GM18502 (cell line): Measurements from ENCODE around the gene TMA7.
"Not testable (repeated sequence)": the region's sequence is repeated elsewhere in the genome, so short reads cannot be mapped to it uniquely, and the experiment has no call there.

Experiments used
- ATAC-seq: cut with Tn5 transposase; IDR thresholded peaks from one replicate; pipeline ENCODE4 v1.9.1; 2021; ENCODE audit warnings: mild to moderate bottlenecking; ENCODE audit not compliant: unreplicated experiment, poor library complexity

TMA7 gene

DNA sequence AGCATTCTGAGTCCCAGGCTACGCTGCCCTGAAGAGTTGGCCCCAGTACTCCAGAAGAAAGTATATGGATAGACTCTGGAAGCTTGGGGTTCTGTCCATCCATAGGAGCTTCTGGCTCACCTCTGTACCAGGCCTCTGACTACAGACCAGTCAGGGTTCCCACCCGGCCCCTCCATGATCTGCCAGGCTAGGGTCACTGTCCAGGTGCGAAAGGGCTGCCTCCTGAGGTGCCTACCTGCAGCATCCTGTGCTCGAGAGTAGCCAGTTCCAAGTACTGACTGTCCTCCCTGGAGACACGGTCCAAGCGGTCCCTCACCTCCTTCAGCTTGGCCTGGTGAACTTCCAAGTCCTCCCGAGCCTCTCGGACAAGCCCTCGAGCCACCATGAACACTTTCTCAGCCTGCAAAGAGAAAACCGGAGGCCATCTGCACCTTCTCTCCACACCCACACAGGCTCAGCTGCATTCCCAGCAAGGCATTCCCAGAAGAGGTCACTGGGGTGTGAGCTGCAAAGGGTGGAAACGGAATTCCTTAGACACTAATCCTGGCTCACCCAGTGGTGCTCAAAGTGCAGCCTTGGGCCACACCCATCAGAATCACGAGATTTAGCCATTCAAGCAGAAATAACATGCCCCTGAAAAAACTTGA, 6.5 kb upstream of the TMA7 start:
- no peak for ATAC-seq

DNA sequence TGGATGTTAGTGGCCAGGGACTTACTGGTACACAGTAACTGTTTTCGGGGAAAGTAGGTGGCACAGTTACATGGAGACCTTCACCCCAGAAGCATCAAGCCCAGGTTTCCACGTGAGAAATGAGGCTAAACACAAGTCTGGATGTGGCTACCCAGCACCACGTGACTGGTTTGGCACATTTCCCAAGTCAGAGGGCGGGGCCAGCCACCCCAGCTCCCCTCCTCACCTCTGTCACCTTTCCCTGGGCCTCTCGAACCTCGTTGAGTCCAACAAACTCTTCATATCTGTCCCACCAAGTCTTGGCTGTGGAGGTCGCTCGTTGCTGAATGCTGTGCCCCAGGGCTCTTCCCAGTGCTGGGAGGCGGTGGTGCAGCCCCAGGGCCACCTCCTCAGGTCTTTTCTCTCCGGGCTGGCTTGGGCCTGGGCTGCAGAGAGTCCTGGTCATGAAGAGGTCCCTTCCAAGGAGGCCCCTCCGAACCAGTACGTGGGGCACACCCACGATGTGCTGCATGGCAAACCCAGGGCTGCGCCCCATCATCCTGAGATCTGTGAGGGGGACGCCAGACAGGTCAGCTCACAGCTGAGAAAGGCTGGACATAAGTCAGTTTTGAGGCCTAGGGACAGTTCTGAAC, 5.3 kb upstream of the TMA7 start:
- no peak for ATAC-seq

DNA sequence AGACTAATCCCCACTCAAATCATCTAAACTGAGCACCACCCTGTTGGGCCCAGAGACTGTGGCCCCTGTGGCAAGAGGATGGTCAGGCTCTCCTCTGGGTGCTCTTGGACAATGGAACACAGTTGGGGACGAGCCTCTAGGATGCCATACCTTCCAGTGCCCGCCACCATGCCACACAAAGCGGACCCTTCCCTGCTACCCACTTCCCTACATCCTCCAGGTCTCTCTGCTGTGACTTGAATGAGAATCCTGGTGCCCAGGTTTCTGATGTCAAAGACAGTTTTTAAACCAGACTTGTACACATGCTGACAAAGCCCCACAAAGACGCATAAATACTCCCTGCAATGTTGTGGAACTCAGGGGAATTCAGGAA, 4.8 kb upstream of the TMA7 start:
- no peak for ATAC-seq

DNA sequence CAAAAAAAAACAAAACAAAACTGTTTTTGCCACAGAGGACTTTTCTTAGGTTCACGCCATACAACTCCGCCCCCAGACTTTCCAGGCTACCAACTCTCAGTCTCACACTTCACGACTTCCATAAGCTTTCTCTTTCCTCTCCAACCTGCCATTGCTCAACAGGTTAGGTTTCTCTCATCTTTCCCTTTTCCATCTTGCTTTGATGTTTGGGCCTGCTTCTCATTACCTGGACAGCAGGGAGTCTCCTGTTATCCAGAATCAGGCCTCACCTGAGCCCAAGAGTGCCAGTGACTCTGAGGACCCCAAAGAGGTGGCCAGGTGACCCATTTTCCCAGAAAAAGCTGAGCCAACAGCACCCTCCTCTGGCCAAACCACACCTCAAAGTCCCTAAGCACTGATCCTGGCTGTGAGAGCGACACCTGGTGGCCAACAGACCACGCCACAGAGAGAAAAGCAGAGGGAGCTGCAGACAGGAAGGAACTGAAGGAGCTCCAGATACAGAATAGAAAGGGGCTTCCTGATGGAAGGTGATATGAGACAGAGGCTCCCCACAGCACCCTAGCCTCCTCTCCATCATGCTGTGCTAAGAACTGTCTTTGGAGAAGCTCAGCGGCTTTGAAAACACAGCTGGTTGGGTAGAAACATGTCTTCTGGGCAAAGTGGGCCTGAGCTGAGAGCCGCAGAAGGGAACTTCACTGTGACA, 4.1 kb upstream of the TMA7 start:
- ATAC-seq = peak; percentile 40

DNA sequence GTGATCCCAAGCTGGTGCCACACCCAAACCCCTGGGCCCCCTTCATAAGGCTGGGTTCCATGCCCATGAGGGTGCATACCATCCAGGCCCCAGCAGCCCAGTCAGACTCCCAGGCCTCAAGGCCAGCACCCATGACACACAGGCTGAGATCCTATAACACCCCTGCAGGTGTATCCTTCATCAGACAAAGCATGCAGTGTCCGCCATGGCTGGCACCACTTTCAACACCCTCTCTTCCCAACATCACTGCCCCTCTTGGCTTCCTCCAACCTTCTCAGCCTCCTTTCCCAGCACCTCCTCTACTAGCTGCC, 3.6 kb upstream of the TMA7 start:
- no peak for ATAC-seq

DNA sequence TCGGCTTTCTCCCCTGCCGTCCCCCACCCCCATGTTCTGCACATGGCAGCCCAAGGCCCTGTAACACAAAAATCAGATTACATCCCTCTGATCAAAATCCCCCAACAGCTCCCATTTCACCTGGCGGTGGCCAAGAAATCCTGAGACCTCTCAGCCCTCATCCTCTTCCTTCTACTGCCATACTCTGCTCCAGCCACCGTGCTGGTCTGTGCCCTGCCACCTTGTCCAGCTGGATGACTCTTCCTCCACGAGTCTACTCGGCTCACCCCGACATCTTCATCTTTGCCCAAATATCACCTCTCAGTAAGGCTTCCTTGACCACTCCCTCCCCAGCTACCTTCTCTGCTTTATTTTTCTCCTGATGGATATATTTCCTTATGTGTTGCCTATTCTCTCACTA, 3.2 kb upstream of the TMA7 start:
- ATAC-seq = no peak

DNA sequence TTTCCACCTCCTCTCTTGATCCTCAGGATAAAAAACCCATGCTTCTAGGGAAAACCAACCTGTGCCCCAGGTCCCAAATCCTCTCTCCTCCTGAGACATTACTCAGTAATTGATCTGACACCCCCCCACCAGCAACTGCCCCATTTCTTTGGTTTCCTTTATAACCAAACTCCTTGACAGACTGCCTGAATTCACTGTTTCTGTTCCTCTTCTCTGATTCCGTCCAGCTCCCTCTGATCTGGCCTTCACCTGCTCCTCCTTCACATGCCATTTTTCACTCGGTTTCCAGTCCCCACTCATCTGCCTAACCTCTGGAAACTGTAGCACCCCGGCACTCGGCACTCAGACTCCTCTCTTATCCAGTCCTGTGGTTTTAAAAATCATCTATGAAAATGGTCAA, 2.2 kb upstream of the TMA7 start:
- ATAC-seq = no peak

DNA sequence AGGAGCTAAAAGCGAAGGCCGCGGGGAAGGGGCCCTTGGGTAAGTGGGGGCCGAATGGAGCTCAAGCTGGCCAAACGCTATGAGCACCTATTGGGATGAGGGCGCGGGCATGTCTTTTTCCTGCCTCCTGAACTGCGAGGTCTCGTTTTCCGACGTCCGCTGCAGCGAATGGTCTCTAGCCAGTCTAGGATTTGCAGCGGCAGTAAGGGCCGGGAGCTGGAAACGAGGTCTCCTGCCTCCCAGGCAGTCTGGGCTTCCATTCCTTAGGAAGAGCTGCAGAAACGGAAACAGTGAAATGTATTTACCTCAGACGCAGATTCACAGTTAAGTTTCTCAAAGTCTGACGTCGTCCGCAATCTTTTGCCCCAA, 517 bp downstream of the TMA7 start:
- ATAC-seq = no peak

DNA sequence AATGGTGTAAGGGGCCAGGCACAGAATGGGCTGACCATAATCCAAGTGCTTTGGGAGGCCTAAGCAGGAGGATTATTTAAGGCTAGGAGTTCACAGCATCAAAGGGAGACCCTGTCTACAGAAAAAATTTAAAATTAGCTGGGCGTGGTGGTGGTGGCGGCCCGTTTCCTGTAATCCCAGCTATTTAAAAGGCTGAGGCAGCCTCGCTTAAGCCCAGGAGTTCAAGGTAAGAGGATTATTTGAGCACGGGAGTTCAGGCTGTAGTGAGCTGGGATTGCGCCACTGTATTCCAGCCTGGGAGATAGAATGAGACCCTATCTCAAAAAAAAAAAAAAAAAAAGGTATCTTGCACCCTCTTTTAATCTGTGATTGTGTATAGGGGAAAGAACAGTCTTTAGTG, 1.9 kb downstream of the TMA7 start:
- no peak for ATAC-seq

DNA sequence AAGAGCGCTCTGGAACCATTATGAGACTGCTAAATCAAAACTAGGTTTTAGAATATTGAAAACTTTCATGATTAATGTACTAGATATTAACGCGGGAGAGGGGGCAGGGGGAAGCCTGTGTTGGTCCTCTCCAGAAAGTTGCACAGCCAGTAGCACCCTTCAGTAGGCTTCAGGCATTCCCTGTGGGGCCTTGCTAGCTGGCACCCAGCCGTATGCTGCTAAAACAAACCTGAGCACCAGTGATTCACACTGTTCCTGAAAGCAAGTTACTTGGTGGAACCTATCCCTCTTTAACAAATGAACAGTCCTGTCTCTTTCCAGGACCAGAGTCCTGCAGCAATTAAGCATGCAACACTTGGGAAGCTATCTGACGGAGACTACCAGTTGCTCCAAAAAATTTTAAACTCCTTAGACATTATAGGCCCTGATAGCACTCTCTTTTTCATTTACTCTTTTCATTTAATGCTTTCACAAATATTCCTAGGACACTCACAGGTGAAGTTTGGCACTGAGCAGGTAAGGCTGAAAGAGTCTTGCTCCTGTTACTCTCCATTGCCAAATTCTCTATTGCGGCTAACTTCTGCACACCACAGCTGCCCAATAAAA, 5.3 kb downstream of the TMA7 start:
- ATAC-seq = no peak

DNA sequence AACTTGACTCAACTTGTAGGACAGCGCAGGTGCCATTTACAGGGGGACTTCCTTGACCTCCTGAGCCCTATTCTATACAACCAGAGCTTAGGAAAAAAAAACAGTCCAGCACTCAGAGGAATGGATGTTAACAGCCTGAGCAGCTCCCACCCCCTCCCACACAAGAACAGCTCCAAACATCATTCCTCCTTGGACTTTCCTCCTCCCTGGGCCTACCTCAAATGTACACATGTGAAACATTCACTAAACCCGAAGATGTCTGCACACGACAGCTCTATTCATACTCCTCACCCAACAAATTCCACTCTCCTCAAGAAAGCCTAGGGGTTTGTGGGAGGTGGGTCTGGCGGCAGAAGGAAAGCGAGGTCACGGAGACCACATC, 6.0 kb downstream of the TMA7 start:
- ATAC-seq = no peak

DNA sequence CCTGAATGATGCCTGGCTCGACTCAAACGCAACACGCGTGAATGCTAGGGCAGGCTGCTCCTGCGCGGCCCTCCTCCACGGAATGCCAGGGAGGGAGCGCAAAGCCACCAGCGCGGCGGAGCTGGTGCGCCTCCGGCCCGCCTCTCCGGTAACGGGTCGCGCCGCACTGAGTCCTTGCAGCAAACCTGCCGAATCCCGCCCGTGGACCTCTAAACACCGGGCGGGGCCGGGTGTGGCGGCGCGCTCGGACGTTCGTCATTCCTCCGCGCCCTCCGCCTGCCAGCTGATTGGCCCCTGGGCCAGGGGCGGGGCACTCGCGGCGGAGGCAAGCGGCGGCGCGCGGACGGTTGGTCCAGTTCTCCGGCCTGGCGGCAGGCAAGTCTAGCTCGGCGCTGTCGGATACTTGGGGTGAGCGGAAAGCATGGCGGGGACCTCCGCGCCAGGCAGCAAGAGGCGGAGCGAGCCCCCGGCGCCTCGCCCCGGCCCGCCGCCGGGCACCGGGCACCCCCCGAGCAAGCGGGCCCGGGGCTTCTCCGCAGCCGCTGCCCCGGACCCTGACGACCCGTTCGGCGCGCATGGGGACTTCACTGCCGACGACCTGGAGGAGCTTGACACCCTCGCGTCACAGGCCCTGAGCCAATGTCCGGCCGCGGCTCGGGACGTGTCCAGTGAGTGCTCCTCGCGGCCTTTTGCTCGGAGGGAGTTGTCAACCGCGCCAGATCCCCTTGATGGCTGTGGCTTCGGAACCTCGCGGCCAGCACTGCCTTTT, 6.6 kb downstream of the TMA7 start, which contains the start of gene ATRIP:
TSS of gene ATRIP (plus strand) at position 313 of the 769 bp plus-strand sequence. CDS start at position 422, 109 bp downstream.
- peak; percentile 85 for ATAC-seq

DNA sequence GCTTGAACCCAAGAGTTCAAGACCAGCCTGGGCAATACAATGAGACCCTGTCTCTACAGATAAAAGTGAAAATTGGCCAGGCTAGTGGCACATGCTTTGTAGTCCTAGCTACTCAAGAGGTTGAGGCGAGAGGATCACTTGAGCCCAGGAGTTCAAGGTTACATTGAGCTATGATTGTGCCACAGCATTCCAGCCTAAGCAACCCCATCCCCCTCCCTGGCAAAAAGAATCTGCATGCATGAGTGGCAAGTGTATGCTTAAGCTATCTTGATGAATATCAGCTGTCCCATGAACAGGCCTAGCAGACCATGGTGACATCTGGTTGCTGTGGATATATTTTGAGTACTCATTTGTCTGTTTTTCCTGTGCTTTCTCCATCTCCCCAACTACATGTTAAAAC, 11.2 kb downstream of the TMA7 start:
- ATAC-seq = no peak

DNA sequence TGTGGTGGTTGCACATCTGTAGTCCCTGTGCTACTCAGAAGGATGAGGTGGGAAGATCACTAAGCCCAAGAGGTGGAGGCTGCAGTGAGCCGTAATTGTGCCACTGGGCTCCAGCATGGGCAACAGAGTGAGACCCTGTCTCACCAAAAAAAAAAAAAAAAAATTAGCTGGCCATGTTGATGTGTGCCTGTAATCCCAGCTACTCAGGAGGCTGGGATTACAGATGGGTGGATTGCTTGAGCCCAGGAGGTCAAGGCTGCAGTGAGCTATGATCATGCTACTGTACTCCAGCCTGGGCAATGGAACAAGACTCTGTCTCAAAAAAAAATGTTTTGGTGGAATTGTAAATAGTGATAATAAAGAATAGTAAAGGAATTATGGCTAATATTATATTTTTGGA, 16.4 kb downstream of the TMA7 start:
- no peak for ATAC-seq

DNA sequence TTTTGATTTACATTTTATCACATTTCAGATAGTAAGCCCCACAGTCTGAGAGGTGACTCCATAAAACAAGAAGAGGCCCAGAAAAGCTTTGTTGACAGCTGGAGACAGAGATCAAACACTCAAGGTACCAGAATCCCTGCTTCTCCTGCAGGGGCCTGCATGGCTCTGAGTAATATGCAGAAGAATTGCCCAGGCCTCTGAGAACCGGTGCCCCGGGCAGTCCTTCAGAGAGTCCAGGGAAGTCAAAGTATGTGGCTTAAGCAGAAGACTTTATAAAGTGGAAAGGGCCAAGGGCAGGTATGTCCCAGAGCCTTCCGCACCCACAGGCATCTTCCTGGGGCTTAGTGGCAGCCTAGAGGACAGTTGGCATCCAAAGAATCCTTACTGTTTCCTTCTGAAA, 19.3 kb downstream of the TMA7 start:
- no peak for ATAC-seq

DNA sequence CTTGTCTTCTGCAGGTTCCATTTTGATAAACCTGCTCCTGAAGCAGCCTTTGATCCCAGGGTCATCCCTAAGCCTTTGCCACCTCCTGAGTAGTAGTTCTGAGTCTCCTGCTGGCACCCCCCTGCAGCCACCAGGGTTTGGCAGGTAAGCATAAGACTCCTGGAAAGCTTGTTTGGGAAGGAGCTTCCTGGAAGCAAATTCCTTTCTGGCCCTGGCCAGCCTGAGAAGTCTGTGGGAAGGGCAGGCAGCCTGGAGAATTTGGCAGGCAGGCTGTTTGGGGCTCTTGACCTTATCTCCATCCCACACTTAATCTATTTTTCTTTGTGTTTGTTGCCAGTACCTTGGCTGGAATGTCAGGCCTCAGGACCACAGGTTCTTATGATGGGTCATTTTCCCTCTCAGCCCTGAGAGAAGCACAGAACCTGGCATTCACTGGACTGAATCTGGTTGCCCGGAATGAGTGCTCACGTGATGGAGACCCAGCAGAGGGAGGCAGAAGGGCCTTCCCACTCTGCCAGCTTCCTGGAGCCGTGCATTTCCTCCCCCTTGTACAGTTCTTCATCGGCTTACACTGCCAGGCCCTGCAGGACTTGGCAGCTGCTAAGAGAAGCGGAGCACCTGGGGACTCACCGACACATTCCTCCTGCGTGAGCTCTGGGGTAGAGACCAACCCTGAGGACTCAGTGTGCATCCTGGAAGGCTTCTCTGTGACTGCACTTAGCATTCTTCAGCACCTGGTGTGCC, 19.9 kb downstream of the TMA7 start:
- no peak for ATAC-seq

DNA sequence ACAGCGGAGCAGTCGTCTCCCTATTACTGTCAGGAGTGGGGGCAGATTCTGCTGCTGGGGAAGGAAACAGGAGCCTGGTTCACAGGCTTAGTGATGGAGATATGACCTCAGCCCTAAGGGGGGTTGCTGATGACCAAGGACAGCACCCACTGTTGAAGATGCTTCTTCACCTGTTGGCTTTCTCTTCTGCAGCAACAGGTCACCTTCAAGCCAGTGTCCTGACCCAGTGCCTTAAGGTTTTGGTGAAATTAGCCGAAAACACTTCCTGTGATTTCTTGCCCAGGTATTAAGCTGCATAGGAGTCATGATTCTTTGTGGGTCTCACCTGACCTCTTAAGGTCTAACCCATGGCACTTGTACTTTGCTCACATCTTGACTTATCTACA, 20.5 kb downstream of the TMA7 start:
- no peak for ATAC-seq

DNA sequence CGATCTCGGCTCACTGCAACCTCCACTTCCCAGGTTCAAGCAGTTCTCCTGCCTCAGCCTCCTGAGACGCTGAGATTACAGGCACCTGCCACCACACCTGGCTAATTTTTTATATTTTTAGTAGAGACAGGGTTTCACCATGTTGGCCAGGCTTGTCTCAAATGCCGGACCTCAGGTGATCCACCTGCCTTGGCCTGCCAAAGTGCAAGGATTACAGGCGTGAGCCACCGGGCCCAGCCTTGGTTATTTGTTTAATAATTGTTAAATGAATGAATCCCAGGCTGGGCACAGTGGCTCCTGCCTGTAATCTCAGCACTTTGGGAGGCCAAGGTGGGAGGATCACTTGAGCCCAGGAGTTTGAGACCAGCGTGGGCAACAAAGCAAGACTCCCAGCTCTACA, 21.7 kb downstream of the TMA7 start:
- ATAC-seq = not testable (repeated sequence)

DNA sequence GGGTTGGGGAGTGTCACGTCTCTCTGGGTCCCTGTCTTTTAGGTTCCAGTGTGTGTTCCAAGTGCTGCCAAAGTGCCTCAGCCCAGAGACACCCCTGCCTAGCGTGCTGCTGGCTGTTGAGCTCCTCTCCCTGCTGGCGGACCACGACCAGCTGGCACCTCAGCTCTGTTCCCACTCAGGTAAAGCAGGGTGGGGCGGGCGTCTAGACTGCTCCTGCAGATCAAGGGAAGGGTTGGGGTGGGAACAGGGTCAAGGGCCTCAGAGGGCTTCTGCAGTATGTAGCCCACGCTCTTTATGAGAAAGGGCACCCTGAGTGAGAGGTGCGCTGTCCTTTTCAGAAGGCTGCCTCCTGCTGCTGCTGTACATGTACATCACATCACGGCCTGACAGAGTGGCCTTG, 23.6 kb downstream of the TMA7 start:
- no peak for ATAC-seq

DNA sequence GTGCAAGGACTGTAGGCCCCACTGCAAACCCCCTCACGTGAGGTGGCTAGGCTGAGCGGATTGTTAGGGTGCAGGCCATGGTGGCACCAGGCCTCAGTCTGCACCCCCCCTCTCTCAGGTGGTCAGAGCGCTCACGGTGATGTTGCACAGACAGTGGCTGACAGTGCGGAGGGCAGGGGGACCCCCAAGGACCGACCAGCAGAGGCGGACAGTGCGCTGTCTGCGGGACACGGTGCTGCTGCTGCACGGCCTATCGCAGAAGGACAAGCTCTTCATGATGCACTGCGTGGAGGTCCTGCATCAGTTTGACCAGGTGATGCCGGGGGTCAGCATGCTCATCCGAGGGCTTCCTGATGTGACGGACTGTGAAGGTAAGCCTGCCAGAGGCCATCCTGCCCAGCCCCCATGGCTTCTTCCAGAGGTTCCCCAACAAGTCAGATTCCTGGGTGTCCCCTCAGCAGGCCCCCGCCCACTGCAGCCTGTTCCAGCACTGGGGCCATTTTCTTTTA, 24.7 kb downstream of the TMA7 start:
- ATAC-seq = no peak
